CD4-positive, alpha-beta T cell treated with Interleukin-2 at 100 ng/mL for 4 hours (primary cell): Measurements from ENCODE around the gene RAB38.

ENCODE experiments used
- DNase-seq: peaks from one replicate; pipeline ENCODE4 v3.0.0-alpha.2; 2020; ENCODE audit warnings: low spot score

The RAB38 gene

GRCh38 chr11:88103337-88104206 is 71.7 kb downstream of the RAB38 start:
- DNase-seq = peak; percentile 52

- DNase-seq = no peak
Measured at GRCh38 chr11:88102598-88102934, 72.7 kb downstream of the RAB38 start.

GRCh38 chr11:88101881-88102597 is 73.2 kb downstream of the RAB38 start:
- no peak for DNase-seq

GRCh38 chr11:88100151-88100550 is 75.1 kb downstream of the RAB38 start:
- DNase-seq = no peak

GRCh38 chr11:88098289-88098688 is 77.0 kb downstream of the RAB38 start:
- DNase-seq = no peak

- no peak for DNase-seq
Measured at GRCh38 chr11:88089134-88089533, 86.1 kb downstream of the RAB38 start.

GRCh38 chr11:88087337-88087736 is 87.9 kb downstream of the RAB38 start:
- no peak for DNase-seq

GRCh38 chr11:88086297-88086696 is 88.9 kb downstream of the RAB38 start:
- DNase-seq = no peak

GRCh38 chr11:88070437-88070836 is 104.8 kb downstream of the RAB38 start:
- DNase-seq = no peak

- DNase-seq = no peak
Measured at GRCh38 chr11:88068848-88069554, 106.2 kb downstream of the RAB38 start.

GRCh38 chr11:88066090-88066489 is 109.2 kb downstream of the RAB38 start:
- DNase-seq = no peak

- DNase-seq = no peak
Measured at GRCh38 chr11:88064097-88064705, 111.0 kb downstream of the RAB38 start.
